OCI-LY1 (cell line): ENCODE measurements around the gene NAA80.

Experiments
- EZH2 ChIP-seq: fragments of 200-600 bp; sonication (generic), shearing (Covaris generic); IDR thresholded peaks from 2 replicates; pipeline ENCODE4 v1.8.0; 2017; ENCODE audit warnings: borderline replicate concordance, mixed run types, mild to moderate bottlenecking, antibody characterized with exemption, low read length, moderate library complexity, mixed read lengths
- TF ChIP-seq, protein P1 (sequence below): fragments of 200-600 bp; sonication (generic), shearing (Covaris generic); IDR thresholded peaks from 2 replicates; pipeline ENCODE4 v1.5.1; 2017; ENCODE audit warnings: mild to moderate bottlenecking, antibody characterized with exemption, low read length, moderate library complexity, mixed read lengths

DNA sequence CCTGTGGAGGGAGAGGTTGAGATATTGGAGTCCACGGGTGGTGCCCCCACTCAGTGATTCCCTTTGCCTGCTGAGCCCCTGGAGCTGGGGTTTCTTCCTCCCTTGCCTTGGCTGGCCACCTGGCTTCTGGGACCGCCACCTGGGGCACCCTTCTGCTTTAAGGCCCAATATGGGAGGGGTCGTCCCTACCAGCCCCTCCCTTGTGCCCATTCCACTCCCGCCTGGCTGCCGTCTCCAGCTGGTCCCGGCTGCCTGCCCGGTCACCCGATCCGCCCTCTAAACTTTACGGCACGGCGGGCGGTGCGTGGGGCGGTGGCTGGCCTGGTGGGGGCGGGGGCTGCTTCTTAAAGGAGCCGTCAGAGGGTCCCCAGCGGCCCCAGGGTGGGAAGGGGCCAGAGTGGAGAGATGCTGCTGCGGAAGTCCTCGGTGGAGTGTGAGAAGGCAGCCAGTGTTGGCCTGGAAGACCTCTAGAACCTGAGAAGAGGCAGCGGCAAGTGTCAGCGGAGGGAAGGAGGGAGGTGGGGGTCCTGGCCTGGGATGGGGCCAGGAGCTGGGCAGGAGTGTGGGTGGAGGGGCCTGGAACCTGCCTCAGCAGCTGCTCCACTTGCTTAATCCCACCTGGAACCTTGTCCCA, 31.8 kb downstream of the NAA80 start:
- TF ChIP-seq, protein P1, sequence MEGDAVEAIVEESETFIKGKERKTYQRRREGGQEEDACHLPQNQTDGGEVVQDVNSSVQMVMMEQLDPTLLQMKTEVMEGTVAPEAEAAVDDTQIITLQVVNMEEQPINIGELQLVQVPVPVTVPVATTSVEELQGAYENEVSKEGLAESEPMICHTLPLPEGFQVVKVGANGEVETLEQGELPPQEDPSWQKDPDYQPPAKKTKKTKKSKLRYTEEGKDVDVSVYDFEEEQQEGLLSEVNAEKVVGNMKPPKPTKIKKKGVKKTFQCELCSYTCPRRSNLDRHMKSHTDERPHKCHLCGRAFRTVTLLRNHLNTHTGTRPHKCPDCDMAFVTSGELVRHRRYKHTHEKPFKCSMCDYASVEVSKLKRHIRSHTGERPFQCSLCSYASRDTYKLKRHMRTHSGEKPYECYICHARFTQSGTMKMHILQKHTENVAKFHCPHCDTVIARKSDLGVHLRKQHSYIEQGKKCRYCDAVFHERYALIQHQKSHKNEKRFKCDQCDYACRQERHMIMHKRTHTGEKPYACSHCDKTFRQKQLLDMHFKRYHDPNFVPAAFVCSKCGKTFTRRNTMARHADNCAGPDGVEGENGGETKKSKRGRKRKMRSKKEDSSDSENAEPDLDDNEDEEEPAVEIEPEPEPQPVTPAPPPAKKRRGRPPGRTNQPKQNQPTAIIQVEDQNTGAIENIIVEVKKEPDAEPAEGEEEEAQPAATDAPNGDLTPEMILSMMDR = no peak
- TF ChIP-seq EZH2 = no peak
